ENCODE results near the gene QARS1. TPM values are rescaled to one million over a fixed set of nuclear protein-coding genes. Genes with fewer than 3 reads are reported as not detected.

Gene QARS1
- total and polyA plus RNA-seq, 2 of the 13 experiments (the other 11 are each of a cell fraction or from before 2014, with no cell fraction given), result 307 to 327 TPM

DNA sequence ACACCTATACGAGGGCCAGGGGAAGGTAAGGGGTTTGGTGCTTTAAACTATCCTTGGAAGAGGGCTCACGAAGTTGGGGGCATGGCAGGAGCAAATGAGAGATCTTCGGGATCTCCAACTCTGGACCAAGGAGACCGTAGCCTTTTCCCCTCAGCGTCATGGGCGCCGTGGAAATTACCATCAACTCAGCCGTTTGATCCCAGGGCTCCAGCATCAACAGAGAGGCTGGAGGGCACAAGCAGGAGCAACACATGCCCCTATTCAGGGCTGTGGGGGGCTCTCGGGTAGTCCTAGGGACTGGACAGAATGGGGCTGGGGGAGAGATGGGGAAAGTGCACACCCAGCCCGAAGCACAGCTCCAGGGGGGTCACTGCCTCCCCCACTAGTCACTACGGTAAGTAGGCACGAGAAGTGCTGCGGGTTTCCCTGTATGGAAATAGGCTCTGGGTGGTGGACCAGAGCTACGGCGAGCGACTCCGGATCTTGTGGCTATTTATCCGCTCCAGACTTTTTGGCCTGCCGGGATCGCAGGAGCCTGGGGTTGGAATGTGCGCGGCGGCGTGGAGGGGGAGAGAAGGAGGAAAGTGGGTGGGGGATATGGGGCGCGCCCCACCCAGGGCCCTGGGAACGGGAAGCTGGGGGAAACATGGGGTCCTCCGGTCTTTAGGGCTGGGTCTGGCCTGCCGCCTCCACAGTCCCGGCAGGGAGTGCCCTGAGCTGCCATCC, 28.8 kb upstream of the QARS1 start (continued):
- TF ChIP-seq CBFB (CRISPR knock-in tag; IDR thresholded peaks at IDR 0.05) (peak; percentile 77), DMAP1 (CRISPR knock-in tag; IDR thresholded peaks at IDR 0.05) (peak; percentile 39; the same call in 1 of the 2 replicates), ZNF660 (CRISPR knock-in tag; IDR thresholded peaks at IDR 0.05; ENCODE audit: borderline replicate concordance, low read depth) (no peak), PRPF4 (IDR thresholded peaks at IDR 0.05; ENCODE audit: low read depth, low read length, poor library complexity, severe bottlenecking) (no peak), DR1 (CRISPR knock-in tag; IDR thresholded peaks at IDR 0.05) (no peak), ZNF772 (CRISPR knock-in tag; IDR thresholded peaks at IDR 0.05) (no peak; the same call in 1 of the 2 replicates), PHF5A (CRISPR knock-in tag; IDR thresholded peaks at IDR 0.05; ENCODE audit: low read depth, unreplicated experiment) (no peak), NR2F6 (IDR thresholded peaks at IDR 0.05) (no peak; the same call in 1 of the 2 replicates), NR2F6 (CRISPR knock-in tag; IDR thresholded peaks at IDR 0.05) (peak; percentile 17; the same call in 1 of the 2 replicates), U2AF1 (optimal IDR thresholded peaks at IDR 0.05; ENCODE audit: low read depth, low read length) (peak; percentile 37), SRSF9 (IDR thresholded peaks at IDR 0.05; ENCODE audit: borderline replicate concordance, insufficient read depth, low read depth, low read length, poor library complexity, severe bottlenecking) (no peak), JDP2 (CRISPR knock-in tag; IDR thresholded peaks at IDR 0.05; ENCODE audit: borderline replicate concordance) (no peak), HNRNPH1 (optimal IDR thresholded peaks at IDR 0.05; ENCODE audit: low read depth, low read length) (no peak), ZNF616 (CRISPR knock-in tag; IDR thresholded peaks at IDR 0.05; ENCODE audit: low read depth) (no peak), TEAD2 (CRISPR knock-in tag; IDR thresholded peaks at IDR 0.05) (no peak), HOXA7 (CRISPR knock-in tag; IDR thresholded peaks at IDR 0.05) (no peak), SMARCE1 (IDR thresholded peaks at IDR 0.05; ENCODE audit: borderline replicate concordance) (no peak), ZNF850 (CRISPR knock-in tag; conservative IDR thresholded peaks at IDR 0.05) (no peak)
- TF ChIP-seq, protein P1, sequence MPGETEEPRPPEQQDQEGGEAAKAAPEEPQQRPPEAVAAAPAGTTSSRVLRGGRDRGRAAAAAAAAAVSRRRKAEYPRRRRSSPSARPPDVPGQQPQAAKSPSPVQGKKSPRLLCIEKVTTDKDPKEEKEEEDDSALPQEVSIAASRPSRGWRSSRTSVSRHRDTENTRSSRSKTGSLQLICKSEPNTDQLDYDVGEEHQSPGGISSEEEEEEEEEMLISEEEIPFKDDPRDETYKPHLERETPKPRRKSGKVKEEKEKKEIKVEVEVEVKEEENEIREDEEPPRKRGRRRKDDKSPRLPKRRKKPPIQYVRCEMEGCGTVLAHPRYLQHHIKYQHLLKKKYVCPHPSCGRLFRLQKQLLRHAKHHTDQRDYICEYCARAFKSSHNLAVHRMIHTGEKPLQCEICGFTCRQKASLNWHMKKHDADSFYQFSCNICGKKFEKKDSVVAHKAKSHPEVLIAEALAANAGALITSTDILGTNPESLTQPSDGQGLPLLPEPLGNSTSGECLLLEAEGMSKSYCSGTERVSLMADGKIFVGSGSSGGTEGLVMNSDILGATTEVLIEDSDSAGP (CRISPR knock-in tag; IDR thresholded peaks at IDR 0.05; ENCODE audit: borderline replicate concordance), result peak; percentile 30; the same call in 1 of the 2 replicates
- TF ChIP-seq, protein P2, sequence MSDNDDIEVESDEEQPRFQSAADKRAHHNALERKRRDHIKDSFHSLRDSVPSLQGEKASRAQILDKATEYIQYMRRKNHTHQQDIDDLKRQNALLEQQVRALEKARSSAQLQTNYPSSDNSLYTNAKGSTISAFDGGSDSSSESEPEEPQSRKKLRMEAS (IDR thresholded peaks at IDR 0.05), result peak; percentile 66
- TF ChIP-seq, protein P3, sequence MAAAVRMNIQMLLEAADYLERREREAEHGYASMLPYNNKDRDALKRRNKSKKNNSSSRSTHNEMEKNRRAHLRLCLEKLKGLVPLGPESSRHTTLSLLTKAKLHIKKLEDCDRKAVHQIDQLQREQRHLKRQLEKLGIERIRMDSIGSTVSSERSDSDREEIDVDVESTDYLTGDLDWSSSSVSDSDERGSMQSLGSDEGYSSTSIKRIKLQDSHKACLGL (CRISPR knock-in tag; IDR thresholded peaks at IDR 0.05), result no peak
- TF ChIP-seq, protein P4, sequence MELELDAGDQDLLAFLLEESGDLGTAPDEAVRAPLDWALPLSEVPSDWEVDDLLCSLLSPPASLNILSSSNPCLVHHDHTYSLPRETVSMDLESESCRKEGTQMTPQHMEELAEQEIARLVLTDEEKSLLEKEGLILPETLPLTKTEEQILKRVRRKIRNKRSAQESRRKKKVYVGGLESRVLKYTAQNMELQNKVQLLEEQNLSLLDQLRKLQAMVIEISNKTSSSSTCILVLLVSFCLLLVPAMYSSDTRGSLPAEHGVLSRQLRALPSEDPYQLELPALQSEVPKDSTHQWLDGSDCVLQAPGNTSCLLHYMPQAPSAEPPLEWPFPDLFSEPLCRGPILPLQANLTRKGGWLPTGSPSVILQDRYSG (CRISPR knock-in tag; IDR thresholded peaks at IDR 0.05), result no peak
- TF ChIP-seq, protein P5, sequence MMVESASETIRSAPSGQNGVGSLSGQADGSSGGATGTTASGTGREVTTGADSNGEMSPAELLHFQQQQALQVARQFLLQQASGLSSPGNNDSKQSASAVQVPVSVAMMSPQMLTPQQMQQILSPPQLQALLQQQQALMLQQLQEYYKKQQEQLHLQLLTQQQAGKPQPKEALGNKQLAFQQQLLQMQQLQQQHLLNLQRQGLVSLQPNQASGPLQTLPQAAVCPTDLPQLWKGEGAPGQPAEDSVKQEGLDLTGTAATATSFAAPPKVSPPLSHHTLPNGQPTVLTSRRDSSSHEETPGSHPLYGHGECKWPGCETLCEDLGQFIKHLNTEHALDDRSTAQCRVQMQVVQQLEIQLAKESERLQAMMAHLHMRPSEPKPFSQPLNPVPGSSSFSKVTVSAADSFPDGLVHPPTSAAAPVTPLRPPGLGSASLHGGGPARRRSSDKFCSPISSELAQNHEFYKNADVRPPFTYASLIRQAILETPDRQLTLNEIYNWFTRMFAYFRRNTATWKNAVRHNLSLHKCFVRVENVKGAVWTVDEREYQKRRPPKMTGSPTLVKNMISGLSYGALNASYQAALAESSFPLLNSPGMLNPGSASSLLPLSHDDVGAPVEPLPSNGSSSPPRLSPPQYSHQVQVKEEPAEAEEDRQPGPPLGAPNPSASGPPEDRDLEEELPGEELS (CRISPR knock-in tag; IDR thresholded peaks at IDR 0.05), result no peak
- TF ChIP-seq, protein P6, sequence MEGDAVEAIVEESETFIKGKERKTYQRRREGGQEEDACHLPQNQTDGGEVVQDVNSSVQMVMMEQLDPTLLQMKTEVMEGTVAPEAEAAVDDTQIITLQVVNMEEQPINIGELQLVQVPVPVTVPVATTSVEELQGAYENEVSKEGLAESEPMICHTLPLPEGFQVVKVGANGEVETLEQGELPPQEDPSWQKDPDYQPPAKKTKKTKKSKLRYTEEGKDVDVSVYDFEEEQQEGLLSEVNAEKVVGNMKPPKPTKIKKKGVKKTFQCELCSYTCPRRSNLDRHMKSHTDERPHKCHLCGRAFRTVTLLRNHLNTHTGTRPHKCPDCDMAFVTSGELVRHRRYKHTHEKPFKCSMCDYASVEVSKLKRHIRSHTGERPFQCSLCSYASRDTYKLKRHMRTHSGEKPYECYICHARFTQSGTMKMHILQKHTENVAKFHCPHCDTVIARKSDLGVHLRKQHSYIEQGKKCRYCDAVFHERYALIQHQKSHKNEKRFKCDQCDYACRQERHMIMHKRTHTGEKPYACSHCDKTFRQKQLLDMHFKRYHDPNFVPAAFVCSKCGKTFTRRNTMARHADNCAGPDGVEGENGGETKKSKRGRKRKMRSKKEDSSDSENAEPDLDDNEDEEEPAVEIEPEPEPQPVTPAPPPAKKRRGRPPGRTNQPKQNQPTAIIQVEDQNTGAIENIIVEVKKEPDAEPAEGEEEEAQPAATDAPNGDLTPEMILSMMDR (CRISPR knock-in tag; IDR thresholded peaks at IDR 0.05), result peak; percentile 35
